Prostate gland (tissue), 2 donors: ENCODE results near the gene SPDYE5. TPM values are rescaled to one million over a fixed set of nuclear protein-coding genes. Genes with fewer than 3 reads are reported as not detected.

Experiments used
- DNase-seq: peaks from one replicate; pipeline ENCODE4 v3.0.0-alpha.2; 2019; ENCODE audit warnings: low spot score
- H3K27ac ChIP-seq, 2 donors: fragments of 200-600 bp; sonication (generic); 2 replicates each; pipeline ENCODE4 v1.5.1; 2017 to 2019
- H3K27me3 ChIP-seq: fragments of 200-600 bp; sonication (generic); replicated peaks from 2 replicates; pipeline ENCODE4 v1.5.1; 2019; ENCODE audit not compliant: insufficient read depth
- H3K36me3 ChIP-seq, 2 donors: fragments of 200-600 bp; sonication (generic); 1 replicate in 1 of 2; 2 replicates in 1 of 2; pipeline versions ENCODE4 v1.5.1 to v1.8.1; 2017 to 2019
- H3K4me1 ChIP-seq: fragments of 200-600 bp; sonication (generic); replicated peaks from 2 replicates; pipeline ENCODE4 v1.5.1; 2019
- H3K4me3 ChIP-seq, 2 donors: fragments of 200-600 bp; sonication (generic); 2 replicates each; pipeline ENCODE4 v1.5.1; 2017 to 2019
- H3K9me3 ChIP-seq: fragments of 200-600 bp; sonication (generic); 2 replicates; pipeline ENCODE4 v1.5.1; 2017
- POLR2A ChIP-seq: fragments of 450-650 bp; IDR thresholded peaks from one replicate; pipeline ENCODE4 v1.6.1; 2016; ENCODE audit warnings: antibody characterized with exemption, mild to moderate bottlenecking
- POLR2AphosphoS5 ChIP-seq: sonication (generic); formaldehyde crosslinking; IDR thresholded peaks from one replicate; pipeline ENCODE4 v1.6.1; 2017; ENCODE audit warnings: antibody characterized with exemption
- whole genome bisulfite sequencing: methylation state at CpG from one replicate; pipeline ENCODE4 v1.1.5; 2018; 5-methylcytosine and 5-hydroxymethylcytosine counted together
- intact Hi-C: fragments of 100-400 bp; cut with DNase I; formaldehyde crosslinking; loops from one replicate; pipeline ENCODE4 v1.14.2; 2022
- small RNA-seq, 2 donors: library from RNA; depleted of rRNA; stranded (forward); fragments of <200 nt; gene quantifications; one replicate each; pipeline ENCODE3, GENCODE V24; 2016
- total RNA-seq, 2 donors: library from RNA; depleted of rRNA; stranded (reverse); fragments of >200 nt; gene quantifications; one replicate each; pipeline ENCODE4 v1.1.0, GENCODE V29; 2016
- TF ChIP-seq, protein P1 (sequence below), 4 experiments: fragments of 200-600 bp in 2 of 4; fragments of 450-650 bp in 2 of 4; sonication (generic) in 2 of 4; IDR thresholded peaks; 1 replicate in 3 of 4; 2 replicates in 1 of 4; pipeline ENCODE4 v1.5.1; 2016 to 2019; ENCODE audit warnings: antibody characterized with exemption in 4 of 4, mild to moderate bottlenecking in 2 of 4, moderate library complexity in 2 of 4

The SPDYE5 gene
- total RNA-seq, 2 donors from 2014 or later = 1.5 TPM; not detected in 1

DNA sequence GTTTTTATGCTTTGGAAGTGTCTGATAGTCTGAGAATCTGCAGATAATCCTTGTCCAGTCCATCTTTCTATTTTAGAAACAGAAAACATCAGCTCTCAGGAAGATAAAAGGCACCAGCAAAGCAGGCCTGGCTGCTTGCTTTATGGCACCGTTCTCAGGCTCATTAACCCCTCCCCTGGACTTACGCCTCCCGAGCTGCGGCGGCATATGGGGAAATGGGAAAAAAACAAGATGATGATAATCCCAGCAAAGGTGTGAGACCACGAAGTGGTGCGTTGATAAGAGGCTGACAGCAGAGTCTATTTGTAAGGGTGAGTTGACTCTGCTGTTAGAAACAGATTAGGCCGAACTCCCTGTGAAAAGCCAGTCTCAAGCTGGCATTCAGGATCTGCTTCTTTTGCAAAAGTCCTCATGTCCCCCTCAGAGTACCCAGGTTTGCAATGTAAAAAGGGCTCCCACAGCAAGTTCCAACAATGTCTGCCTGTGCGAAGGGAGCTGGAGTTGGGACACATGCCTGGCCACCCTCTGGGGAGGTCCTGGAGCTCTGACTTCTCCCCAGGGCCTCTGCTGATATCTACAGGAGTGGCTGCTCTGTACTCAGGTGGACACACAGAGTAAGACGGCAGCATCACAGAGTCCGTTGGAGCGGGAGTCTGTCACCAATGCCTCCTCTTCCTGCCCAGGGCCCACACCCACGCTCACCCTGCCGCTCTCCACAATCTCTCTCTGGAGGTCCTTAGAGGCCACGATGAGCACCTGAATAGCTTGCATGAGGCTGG, 54.3 kb downstream of the SPDYE5 start:
- intact Hi-C loops = no loop called here
- peaks cover 0 to 5% of the 10 kb centered on the region in 2 donors for H3K36me3 ChIP-seq
- 70% methylated on average over 15 of the region's 15 CpGs for WGBS

More for the DNA sequence above, 54.3 kb downstream of the SPDYE5 start:
- Histone ChIP-seq H3K27ac (no peak overlapping the region), H3K4me1 (no peaks in the 10 kb centered on the region), H3K9me3 (no peaks in the 10 kb centered on the region), H3K4me3 (no peak overlapping the region), H3K27me3 (no peaks in the 10 kb centered on the region)
- no peak for DNase-seq
- TF ChIP-seq POLR2A (no peak), POLR2AphosphoS5 (no peak)
- TF ChIP-seq, protein P1, sequence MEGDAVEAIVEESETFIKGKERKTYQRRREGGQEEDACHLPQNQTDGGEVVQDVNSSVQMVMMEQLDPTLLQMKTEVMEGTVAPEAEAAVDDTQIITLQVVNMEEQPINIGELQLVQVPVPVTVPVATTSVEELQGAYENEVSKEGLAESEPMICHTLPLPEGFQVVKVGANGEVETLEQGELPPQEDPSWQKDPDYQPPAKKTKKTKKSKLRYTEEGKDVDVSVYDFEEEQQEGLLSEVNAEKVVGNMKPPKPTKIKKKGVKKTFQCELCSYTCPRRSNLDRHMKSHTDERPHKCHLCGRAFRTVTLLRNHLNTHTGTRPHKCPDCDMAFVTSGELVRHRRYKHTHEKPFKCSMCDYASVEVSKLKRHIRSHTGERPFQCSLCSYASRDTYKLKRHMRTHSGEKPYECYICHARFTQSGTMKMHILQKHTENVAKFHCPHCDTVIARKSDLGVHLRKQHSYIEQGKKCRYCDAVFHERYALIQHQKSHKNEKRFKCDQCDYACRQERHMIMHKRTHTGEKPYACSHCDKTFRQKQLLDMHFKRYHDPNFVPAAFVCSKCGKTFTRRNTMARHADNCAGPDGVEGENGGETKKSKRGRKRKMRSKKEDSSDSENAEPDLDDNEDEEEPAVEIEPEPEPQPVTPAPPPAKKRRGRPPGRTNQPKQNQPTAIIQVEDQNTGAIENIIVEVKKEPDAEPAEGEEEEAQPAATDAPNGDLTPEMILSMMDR (IDR thresholded peaks at IDR 0.05) = no peak

Small RNA genes within 50 kb of the gene (small RNA-seq; reads per million reads assigned to genes)
- gene AC211429.1 (0 reads per million in 2 donors), gene RF00019 (0 reads per million in 2 donors)

Other genes starting within 250 kb of the SPDYE5 start
- gene TRIM73, start 96.7 kb upstream of the SPDYE5 start, total RNA-seq = 1 to 10 TPM; 4.1 to 7.1 TPM
- gene POM121C, start 6.0 kb upstream of the SPDYE5 start, total RNA-seq = 10 to 100 TPM; 20.4 to 39.8 TPM
- gene HIP1, start 246.6 kb downstream of the SPDYE5 start, total RNA-seq = 10 to 100 TPM in 1 of 2 donors, 1 to 10 TPM in 1; 9.8 to 40.8 TPM